ENCODE measurements around the gene RBMX2. TPM values are rescaled to one million over a fixed set of nuclear protein-coding genes. Genes with fewer than 3 reads are reported as not detected.
"Not testable (repeated sequence)": the region's sequence is repeated elsewhere in the genome, so short reads cannot be mapped to it uniquely, and the experiment has no call there.

The RBMX2 gene, protein sequence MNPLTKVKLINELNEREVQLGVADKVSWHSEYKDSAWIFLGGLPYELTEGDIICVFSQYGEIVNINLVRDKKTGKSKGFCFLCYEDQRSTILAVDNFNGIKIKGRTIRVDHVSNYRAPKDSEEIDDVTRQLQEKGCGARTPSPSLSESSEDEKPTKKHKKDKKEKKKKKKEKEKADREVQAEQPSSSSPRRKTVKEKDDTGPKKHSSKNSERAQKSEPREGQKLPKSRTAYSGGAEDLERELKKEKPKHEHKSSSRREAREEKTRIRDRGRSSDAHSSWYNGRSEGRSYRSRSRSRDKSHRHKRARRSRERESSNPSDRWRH
- total RNA-seq: 10 to 100 TPM in 2 of 6 donors, 1 to 10 TPM in 4; 6.2 to 10.5 (median 8.8) TPM
- 10 to 100 TPM; 13.6 to 28.2 TPM for polyA plus RNA-seq

DNA sequence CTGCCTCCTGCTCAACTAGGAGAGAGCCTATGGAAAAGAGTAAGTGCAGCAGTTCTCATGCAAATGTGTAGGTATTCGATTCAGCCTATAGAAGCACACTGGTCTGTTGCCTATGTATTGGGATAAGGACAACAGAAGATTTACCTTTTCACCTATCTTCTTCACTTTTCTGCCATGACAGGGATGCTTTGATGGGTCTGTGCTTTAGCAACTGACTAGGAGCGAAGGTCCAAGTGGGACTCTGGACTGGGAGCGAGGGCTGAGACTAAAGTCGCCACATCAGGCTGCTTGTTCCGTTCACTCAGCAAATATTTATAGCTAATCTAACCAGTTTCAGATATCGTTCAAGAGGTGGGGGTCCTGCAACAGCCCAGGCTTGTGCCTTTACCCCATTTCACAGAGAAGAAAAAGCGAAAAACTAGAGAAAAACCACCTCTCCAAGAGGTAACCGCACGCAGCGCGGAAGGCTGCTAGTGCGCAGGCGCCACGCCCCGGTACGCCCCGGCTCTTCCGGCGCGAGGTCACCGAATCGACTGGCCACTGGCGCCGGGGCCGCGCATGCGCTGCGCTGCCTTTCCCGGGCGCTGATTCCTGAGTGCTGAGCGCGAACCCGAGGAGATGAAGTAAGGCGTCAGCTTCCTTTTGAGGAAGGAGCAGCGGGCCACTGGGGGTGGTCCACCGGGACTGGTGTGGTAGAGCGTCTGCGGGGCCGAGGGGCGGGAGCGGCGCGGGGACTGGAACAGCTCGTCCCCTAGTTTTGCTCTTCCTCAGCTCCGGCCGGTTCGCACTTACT lies at the start of gene RBMX2:
RBMX2 (plus strand) TSS at position 573 of the 793 bp plus-strand sequence; CDS start at position 619, 46 bp downstream.
- peak; percentile 99 to 100 (median 99) for ATAC-seq
- Histone ChIP-seq H3K4me1 (no peaks in the 10 kb centered on the region), H3K4me3 (peak within 1 kb of the TSS; percentile 27 to 61 (median 54)), H3K36me3 (no peaks in the 10 kb centered on the region), H3K27ac (peak within 1 kb of the TSS in 3 of 4 donors; percentile 62 to 67 (median 66)), H3K27me3 (peaks cover 0 to 11% (median 2%) of the 10 kb centered on the region in 4 donors), H3K9me3 (no peaks in the 10 kb centered on the region)
- 0 to 33% methylated on average over 45 to 47 of the region's 47 CpGs for WGBS, 2 donors
- no peak for FAIRE-seq
- TF ChIP-seq, protein P1, sequence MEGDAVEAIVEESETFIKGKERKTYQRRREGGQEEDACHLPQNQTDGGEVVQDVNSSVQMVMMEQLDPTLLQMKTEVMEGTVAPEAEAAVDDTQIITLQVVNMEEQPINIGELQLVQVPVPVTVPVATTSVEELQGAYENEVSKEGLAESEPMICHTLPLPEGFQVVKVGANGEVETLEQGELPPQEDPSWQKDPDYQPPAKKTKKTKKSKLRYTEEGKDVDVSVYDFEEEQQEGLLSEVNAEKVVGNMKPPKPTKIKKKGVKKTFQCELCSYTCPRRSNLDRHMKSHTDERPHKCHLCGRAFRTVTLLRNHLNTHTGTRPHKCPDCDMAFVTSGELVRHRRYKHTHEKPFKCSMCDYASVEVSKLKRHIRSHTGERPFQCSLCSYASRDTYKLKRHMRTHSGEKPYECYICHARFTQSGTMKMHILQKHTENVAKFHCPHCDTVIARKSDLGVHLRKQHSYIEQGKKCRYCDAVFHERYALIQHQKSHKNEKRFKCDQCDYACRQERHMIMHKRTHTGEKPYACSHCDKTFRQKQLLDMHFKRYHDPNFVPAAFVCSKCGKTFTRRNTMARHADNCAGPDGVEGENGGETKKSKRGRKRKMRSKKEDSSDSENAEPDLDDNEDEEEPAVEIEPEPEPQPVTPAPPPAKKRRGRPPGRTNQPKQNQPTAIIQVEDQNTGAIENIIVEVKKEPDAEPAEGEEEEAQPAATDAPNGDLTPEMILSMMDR (IDR thresholded peaks at IDR 0.05): no peak
- peak; percentile 57 to 91 (median 76) for DNase-seq
- intact Hi-C loops (cut with DNase I): no loop called here

DNA sequence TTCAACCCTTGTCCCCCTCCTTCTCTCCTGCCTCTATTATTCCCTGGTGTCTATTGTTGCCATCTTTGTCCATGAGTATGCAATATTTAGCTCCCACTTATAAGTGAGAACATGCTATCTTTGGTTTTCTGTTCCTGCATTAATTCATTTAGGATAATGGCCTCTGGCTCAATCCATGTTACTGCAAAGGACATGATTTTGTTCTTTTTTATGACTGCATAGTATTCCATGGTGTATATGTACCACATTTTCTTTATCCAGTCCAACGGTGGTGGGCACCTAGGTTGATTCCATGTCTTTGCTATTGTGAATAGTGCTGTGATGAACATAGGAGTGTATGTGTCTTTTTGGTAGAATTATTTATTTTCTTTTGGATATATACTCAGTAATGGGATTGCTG lies 49.7 kb upstream of the RBMX2 start:
- FAIRE-seq; H3K4me1 ChIP-seq; ATAC-seq; intact Hi-C loops (cut with DNase I); H3K4me3 ChIP-seq; H3K36me3 ChIP-seq; DNase-seq; H3K27me3 ChIP-seq; H3K9me3 ChIP-seq; H3K27ac ChIP-seq: not testable (repeated sequence)
- 70 to 100% methylated on average over 1 of the region's 1 CpG for WGBS, 2 donors

DNA sequence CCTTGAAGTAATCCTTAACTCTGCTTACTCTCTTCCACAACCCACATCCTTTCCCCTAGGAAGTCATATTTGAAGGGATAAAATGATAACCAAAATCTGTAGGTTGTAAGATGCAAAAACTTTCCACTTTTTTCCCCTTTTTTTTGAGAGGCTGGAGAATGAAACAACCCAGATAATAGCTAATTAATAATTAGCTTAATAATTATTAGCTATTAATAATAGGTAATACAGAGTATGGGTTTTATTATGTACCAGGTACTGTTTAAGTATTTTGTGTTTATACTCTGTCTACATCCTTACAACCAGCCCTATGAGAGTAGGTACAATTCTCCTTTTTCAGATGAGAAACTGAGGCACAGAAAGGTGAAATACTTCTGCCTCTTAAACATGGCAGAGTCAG lies 25.7 kb upstream of the RBMX2 start:
- ATAC-seq: no peak
- no peaks in the 10 kb centered on the region for H3K4me1 ChIP-seq
- H3K4me3 ChIP-seq: no peak overlapping the region
- H3K36me3 ChIP-seq: no peaks in the 10 kb centered on the region
- H3K27me3 ChIP-seq: peaks cover 0 to 3% (median 1%) of the 10 kb centered on the region in 4 donors
- no peak overlapping the region for H3K27ac ChIP-seq
- no peak for FAIRE-seq
- TF ChIP-seq, protein P1 (IDR thresholded peaks at IDR 0.05): no peak
- H3K9me3 ChIP-seq: no peaks in the 10 kb centered on the region
- intact Hi-C loops (cut with DNase I): no loop called here
- DNase-seq: no peak

DNA sequence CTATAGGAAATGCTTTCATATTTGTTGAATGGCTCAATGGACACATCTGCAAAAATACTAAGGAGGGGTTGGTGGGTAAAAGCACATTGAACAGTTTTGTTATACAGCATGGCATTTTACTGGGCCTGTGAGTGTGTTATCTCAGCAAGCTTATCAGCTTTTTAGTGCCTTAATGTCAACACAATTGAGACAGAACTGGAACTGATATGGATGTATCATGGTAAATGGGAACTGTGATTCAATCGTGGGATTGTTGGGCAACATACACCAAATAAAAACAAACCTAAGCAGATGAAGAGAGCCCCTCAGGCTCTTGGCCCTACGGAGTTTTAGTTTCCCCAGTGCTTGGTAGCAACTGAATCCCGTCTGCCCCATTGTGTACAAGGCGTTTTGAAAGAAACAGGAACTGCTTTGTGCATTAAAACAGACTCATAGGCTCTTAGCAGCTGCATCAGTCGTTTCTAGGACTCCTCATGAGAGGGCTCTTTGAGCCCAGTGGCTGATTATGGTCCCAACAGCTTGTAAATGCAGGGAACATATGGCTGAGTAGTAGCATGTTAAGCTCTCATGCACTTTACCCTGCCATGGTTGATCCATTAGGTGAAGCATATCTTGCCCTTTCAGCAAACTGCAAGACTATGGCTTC lies 23.6 kb upstream of the RBMX2 start:
- no peak overlapping the region for H3K27ac ChIP-seq
- TF ChIP-seq, protein P1 (IDR thresholded peaks at IDR 0.05): no peak
- H3K4me3 ChIP-seq: no peak overlapping the region
- H3K9me3 ChIP-seq: no peaks in the 10 kb centered on the region
- ATAC-seq (peak in 2 of 4 donors; percentile 62 to 73), DNase-seq (no peak), FAIRE-seq (no peak)
- no peaks in the 10 kb centered on the region for H3K36me3 ChIP-seq
- intact Hi-C loops (cut with DNase I): no loop called here
- 20 to 36% methylated on average over 5 of the region's 5 CpGs for WGBS, 2 donors
- no peaks in the 10 kb centered on the region for H3K4me1 ChIP-seq
- H3K27me3 ChIP-seq: peaks cover 0 to 8% (median 1%) of the 10 kb centered on the region in 4 donors

DNA sequence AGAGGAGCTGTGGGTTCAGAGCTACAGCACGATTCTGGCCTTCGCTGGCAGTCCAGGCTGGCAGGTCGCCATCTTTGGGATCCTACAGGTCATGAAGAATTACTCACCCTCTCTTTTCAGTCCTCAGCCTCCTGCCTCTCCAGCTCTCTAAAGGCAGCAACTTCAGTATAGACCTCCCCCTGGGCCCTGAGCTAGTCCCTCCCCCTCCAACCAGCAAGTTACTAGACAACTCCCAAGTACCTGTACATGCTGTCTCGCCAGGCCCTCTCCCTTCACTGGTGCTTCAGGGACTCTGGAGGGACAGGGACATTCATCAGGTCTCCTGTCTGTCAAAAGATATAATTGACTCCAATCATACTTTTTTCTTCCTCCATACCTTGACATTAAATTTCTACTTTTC lies 16.3 kb upstream of the RBMX2 start, which contains the start of gene GPR119:
GPR119 (minus strand) TSS at position 155 of the 400 bp plus-strand sequence. CDS start 227 bp downstream, outside the sequence.
- peaks cover 0 to 13% (median under 1%) of the 10 kb centered on the region in 4 donors for H3K27me3 ChIP-seq
- no peak within 1 kb of the TSS for H3K27ac ChIP-seq
- DNase-seq (peak in 2 of 6 donors; percentile 22 to 46), ATAC-seq (peak in 3 of 4 donors; percentile 14 to 73 (median 65)), FAIRE-seq (no peak)
- intact Hi-C loops (cut with DNase I): no loop called here
- 66 to 68% methylated on average over 4 of the region's 4 CpGs for WGBS, 2 donors
- no peaks in the 10 kb centered on the region for H3K4me1 ChIP-seq
- H3K9me3 ChIP-seq: no peaks in the 10 kb centered on the region
- TF ChIP-seq, protein P1 (IDR thresholded peaks at IDR 0.05): no peak
- no peaks in the 10 kb centered on the region for H3K36me3 ChIP-seq
- H3K4me3 ChIP-seq: no peak within 1 kb of the TSS

Measured in pancreas (tissue), 10 donors.